HG03135 (cell line): ENCODE results near the gene SLC66A2.

Experiments used
- ATAC-seq: cut with Tn5 transposase; IDR thresholded peaks from one replicate; pipeline ENCODE4 v1.9.1; 2021; ENCODE audit warnings: mild to moderate bottlenecking, moderate library complexity; ENCODE audit not compliant: unreplicated experiment

SLC66A2 gene

DNA sequence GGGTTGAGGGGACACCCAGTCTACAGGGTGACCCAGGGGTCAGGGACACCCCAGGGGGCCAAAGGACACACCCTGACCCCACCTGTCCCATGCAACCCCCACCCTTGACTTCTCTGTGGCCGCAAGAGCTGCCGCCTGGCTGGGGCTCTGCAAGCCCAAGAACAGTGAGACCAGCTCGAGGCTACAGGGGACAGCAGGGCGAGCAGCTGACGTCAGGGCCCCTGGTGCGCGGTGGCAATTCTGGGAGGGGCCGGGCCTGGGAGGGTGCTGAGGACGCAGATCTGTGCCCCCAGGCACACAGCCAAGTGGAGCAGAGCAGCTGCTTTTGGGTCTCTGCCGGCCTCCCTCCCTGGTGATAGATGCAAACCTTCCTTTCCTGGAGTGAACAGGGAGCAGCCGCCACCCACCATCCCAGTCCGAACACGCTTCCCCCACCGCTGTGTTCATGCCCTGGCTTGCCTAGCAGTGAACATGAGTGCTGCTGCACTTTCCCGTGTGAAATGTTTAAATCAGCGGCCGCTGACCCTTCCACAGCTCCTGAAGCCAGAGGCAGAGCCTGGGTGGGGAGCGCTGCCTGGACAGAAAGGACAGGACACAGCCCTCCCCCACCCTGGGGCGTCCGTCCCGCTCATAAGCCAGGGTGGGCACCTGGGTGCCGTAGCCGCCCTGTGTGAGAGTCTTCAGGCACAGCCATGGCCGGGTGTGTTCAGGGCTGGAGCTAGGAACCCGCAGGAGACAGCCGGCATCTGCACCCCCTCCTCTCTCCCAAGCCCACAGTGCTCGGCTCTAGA is 46.9 kb downstream of the SLC66A2 start:
- ATAC-seq: no peak

DNA sequence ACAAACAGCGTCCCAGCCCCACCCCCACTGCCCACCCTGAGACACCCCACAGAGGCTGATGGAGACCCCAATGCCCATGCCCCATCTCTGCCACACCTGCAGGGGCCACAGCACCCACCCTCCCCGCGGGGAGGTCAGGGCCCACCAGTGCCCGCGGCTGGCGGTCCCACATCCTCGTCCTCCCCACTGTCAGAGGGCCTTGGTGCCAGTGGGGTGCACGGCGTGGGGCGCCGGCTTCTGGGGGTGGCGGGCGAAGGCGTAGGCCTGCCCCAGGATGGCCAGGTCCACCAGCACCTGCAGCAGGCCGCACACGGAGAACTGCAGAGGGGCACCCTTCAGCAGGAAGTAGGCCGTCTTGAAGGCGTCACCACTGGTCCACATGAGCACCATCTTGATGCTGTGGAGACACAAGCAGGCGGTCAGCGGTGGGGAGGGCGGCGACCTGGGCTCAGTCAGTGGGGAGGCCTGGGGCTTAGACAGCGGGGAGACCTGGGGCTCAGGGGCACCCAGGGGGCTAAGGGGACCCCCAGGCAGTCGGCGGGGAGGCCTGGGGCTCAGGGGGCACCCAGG is 47.6 kb downstream of the SLC66A2 start:
- no peak for ATAC-seq

DNA sequence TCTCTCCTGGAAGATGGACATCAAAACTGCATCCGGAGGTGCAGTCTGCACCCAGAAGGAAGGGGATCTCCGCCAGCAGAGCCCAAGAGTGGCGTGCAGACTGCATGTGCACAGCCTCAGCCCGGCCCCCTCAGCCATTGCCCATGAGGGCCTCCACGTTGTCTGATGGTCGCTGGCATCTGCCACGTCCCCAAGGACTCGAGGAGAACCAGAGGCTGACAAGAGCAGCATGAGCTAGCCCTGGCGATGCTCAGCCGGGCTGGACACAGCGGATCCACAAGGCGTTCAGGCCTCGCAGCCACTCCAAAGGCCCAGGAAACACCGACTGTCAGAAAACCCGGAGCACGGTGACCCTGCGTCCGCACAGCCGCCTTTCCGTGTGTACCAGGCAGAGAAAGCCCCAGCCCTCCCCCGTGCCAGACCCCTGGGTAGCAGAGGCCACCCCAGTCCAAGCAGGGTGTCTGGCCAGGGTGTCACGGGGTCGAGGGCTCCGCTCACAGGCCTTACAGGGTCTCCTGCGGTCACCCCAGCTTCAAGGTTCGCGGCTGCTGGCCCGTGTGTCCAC is 48.3 kb downstream of the SLC66A2 start:
- no peak for ATAC-seq

DNA sequence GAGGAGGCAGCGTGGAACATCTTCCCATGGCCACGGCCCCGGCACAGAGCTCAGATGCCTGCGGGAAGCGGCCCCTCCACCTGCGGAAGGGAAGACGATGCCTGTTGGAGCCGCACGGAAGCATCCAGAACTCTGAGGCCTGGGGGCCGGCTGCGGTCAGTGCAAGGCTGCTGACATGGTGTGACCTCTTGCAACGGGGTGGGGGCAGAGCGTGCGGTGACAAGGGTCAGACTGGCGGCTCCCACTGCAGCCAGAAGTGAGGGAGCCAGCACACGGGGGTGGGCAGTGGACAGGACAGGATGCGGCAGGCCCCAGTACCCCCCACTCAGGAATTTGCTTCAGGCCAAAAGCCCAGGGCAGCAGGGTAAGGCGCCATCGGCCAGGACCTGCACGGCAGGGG is 48.8 kb downstream of the SLC66A2 start:
- no peak for ATAC-seq

DNA sequence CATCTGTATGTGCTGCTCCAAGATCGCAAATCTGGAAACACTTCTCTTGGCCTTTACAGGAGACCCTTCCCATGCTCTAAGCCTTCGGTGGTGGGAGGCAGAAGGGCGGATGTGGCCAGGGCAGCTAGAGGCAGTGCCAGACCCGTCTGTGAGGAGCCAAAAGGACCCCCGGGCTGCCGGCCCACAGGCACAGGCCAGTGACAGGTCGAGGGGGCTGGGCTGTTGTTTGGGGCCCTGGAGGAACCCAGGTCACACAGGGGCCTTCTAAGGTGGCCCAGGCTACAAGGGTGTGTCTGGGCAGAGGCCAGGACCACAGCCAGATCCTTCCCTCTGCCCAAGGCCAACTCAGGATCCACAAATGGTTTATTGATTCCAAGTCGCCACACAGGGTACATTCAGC is 49.4 kb downstream of the SLC66A2 start:
- no peak for ATAC-seq

DNA sequence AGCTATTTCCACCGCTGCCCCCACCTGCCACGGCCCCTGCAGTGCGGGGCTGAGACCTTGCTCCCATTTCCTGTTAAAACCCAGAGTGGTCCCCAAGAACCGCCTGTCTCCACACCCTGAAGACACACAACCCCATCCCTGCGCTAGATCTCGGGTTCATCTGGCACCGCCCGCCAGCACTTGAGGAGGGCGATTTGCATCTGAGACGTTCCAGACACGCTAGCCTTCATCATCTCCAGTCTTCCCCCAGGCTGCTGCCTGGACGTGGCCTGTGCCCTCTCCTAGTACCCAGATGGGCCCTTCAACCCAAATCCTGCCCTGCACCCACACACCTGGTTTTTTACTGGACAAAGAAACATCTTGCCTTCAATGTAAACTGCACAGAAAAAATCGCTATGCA is 49.8 kb downstream of the SLC66A2 start:
- ATAC-seq: no peak

DNA sequence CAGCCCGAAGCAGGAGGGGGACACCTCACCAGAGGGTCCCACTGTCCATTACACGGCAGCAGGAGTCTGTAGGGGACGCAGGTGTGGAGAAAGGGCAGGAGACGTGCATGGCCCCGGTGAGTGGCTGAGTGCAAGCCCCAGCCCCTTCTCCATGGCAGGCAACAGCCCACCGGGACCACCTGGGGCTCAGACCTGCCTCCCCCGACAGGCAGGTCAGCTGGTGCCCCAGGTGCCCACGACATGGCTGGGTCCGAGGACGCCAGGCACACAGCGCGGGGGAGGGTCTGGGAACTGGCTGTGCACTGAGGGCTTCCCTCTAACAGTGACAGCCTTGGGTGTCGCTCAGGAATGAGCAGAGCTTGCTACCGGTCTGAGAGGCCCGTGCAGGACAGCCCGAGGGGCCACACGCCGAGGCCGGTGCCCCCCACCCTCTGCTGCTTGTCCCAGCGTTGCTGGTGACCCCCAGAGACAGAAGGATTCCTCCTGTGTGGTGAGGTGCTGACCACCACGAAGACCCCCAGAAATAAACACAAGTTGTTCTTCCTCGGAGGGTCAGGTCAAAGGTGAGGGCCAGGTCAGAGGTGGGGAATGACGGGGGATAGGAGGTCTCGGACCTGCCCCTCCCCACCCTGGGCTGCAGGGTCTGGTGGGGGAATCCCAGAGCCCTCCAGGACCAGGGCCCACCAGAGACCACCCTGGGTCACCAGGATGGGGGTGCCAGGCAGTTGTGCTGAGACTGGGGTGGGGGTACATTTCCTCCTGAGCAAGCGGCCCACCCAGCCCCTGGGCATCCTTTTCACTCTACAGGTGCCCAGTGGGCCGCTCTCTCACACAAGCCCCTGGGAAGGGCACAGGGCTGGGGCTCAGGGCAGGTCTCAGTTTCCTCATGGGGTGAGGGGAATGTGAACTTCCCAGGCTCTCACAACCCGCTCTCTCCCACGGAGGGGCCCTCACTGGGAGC is 50.6 kb downstream of the SLC66A2 start:
- no peak for ATAC-seq

DNA sequence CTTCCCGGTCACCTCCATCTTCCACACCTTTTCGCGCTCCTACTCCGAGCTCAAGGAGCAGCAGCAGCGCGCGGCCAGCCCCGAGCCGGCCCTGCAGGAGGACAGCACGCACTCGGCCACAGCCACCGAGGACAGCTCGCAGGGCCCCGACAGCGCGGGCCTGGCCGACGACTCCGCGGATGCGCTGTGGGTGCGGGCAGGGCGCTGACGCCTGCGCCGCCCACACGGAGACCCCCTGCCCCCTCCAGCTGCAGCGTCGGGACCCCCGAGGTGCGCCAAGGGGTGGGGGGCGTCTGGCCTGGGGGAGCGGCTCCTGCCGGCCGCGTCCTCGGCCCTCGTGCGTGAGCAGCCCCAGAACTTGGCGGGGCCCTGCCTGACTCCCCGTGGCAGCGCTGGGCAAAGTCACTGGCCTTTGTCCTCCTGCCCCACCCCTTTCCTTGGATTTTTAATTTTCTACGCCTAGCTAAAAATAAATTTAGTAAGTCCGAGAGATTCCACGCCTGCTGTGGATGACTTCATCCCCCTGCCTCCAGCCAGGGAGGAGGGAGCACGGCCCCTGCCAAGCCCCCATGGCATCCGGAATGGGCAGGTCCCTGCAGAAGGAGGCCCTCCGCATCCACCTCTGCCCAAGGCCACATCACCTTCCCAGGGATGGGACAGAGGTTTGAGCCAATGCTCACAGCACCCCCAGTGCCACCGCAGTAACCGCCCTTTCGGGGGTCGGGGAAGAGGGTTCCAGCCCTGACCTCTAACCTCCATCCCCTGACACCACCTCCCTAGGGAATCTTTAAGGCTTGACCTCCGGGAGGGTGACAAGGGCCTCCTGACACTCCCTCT is 51.6 kb downstream of the SLC66A2 start:
- no peak for ATAC-seq

DNA sequence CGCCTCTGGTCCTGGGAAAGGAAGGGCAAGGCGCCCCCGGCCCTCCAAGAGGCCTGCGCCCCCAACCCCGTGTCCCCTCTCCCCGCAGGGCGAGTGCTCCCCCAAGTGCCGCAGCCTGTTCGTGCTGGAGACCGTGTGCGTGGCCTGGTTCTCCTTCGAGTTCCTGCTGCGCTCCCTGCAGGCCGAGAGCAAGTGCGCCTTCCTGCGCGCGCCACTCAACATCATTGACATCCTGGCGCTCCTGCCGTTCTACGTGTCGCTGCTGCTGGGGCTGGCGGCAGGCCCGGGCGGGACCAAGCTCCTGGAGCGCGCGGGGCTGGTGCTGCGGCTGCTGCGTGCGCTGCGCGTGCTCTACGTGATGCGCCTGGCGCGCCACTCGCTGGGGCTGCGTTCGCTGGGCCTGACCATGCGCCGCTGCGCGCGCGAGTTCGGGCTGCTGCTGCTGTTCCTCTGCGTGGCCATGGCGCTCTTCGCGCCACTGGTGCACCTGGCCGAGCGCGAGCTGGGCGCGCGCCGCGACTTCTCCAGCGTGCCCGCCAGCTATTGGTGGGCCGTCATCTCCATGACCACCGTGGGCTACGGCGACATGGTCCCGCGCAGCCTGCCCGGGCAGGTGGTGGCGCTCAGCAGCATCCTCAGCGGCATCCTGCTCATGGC is 52.4 kb downstream of the SLC66A2 start:
- no peak for ATAC-seq

DNA sequence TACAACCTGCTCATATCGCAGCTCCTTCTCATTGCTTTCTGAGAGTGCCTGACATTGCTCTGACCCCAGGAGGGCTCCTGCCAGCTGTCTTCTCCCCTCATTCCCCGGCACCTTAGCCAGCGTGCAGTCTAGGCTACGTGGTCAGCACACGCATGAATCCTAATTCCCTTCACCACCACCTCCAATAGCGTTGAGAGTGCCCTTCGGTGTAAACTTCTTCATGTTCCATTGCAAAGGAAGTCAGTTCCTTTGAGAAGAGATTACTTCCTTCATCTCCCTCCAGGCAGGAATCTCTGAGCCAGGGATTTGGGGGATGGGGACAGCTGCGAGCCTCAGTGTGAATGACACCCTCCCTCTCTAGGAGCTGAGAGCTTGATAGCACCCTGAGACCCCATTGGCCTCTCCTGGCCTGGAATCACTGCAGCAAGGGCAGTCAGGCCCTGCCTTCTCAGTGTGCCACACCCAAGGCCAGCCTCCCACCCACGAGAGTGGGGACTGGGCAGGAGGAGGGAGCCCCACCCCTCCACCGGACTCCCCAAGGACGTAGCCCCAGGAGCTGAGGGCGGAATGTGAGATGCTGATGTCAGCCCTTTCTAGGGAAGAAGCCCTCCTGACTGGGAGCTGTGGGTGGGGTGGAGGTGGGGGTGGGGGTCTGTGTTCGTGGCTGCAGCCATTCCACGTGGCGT is 53.4 kb downstream of the SLC66A2 start:
- no peak for ATAC-seq

DNA sequence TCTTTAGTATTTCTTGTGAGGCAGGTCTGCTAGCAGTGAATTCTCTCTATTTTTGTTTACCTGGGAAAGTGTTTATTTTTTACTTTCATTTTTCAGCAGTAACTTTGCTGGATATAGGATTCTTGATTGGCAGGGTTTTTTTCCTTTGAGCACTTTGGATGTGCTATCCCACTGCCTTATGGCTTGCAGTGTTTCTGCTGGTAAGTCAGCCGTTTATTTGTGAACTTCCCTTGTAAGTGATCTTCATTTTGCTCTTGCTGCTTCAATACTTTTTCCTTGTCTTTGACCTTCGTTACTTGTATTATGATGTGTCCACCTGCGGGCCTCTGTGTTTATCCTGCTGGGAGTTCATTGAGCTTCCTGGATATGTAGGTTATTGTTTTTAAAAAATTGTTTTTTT is 54.7 kb downstream of the SLC66A2 start:
- ATAC-seq: no peak

DNA sequence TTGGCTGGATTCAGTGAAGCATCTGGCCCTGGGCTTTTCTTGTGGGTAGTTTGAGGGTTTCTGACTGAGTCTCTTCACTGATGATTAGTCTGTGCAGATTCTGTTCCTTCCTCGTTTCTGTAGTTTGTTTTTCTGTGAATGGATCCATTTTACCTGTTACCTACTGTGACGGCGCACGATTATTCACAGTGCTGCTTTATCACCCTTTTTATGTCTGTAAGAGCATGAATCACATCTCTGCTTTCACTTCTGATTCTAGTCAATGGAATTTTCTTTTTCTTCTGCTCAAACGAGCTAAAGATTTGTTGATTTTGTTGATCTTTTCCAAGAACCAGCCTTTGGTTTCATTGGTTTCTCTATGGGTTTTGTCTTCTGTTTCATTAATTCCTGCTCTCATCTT is 60.8 kb downstream of the SLC66A2 start:
- ATAC-seq: no peak

DNA sequence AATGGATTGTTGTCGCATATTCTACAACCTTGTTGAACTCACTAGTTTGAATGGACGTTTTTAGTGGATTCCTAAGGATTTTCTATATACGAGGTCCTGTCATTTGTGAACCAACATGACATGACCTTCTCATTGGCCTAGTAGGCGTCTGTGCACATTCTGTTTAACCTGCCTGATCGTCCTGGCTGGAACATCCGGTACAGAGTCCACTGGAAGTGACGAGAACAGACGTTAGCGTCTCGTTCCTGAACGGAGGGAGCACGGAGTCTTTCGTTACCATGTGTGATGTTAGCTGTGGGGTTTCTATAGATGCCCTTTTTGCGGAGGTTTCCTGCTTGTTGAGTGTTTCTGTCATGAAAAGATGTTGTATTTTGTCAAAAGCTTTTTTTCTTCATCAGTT is 61.9 kb downstream of the SLC66A2 start:
- ATAC-seq: no peak

DNA sequence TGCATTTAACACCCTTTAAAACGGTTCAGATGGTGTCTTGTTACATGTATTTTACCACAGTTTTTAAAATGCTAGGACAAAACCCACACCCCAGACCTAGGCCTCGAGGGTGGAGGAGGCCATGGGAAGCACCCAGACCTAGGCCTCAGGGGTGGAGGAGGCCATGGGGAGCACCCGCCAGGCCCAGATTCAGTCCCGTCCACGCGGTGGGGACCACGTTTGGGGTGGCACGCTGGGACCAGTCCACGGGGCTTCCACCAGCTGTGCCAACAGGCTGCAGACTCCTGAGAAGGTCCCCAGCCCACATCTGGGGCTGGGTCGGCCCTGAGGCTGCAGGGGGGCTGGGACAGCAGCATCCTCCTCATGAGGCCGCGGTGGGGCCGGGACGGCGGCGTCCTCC is 63.4 kb downstream of the SLC66A2 start:
- no peak for ATAC-seq

DNA sequence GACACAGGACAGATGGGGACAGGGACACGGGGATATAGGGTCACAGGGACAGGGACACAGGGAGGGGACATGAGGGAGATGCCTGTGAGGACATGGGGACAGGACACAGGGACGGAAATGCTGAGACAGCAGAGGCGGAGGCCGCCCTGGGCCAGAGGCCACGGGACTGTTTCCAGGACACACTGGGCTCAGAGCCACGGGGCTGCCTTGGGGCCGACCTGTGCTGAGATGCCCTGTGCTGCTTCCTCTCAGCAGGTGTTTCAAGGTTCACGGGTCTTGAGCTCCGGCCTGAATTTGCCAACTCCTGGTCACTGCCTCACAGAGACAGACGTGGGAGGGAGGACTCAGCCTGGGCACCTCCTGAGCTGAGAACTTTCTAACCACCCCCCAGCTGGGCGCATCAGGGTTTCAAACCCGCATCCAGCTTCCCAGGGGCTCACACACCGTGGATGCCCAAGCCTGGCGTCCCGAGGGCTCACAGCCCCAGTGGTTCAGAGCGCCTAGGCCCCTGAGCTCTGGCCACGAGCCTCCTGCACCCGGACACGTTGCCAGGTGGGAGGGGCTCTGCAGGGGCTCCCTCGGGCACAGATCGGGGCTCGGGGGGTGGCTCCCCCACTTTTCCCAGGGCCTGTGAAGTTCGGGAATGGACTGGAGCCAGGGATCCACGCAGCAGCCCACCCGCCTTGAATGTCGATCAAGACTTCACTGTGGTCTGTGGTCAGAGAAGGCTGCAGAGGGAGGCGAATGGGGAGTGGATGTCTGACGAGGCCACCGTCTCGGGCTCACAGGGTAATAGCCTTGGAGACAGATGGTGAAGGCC is 64.1 kb downstream of the SLC66A2 start:
- ATAC-seq: no peak

DNA sequence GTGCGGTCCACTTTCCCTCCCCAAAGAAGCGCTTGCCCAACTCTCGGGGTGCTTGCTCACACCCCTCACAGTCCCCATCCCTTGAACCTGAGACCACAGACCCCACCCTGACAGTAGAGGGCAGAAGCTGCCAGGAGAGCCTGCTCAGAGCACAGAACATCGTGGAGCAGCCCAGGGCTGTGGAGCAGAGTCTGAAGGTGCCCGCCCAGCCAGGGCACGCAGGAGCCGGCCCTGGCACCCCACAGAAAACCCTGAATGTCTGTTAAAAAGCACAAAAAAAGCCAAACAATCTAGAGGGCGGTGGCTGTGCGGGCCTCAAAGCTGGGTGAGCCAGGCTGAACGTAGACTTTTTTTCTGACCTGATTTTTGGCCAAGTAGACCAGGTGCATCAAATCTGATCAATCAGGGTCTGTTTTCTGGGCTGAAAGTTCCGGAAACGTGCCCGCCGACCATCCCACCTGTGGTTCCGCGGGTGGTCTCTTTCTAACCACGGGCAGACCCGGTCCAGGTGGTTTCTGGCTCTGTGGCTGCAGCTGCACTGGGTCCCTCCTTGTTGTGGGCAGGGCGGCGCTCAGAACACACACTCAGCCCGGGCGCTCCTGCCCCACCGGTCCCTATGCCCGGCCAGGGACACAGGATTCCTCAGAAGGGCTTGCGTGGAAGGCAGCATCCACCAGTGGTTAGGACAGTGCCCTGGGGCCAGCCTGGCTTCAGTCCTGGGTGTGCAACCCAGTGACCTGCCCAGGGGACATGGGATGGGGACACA is 66.3 kb downstream of the SLC66A2 start:
- no peak for ATAC-seq

DNA sequence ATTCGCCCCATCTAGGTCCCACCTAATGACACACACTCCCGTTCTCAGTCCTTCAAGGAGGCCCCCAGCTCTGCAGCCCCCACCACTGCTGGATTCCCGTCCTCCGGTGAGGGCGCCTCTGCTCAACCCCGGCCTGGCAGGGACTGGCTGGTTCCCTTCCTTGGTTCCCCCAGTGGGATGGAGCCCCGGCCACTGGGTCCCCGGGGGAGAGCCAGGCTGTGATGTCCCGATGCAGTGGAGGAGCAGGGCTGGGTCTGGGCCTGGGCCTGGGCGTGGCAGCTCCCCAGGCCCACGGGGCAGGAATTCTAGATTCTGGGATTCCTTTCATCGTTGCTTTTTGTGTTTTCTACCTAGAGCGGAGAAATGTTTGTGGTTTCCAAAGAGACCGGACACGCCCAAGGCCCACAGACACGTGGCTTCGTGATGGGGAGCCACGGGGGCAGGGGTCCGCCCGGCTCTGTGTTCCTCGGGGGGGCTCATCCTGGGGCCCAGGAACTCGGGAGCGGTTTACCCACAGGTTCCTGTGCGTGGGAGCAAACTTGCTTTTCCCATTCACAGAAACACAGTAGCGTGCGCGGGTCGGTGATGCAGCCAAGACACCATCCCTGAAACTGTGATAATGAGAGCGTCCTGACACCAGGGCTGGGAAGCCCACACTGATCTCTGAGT is 67.0 kb downstream of the SLC66A2 start:
- no peak for ATAC-seq
